NCI-H446 treated with DMSO at 0.1 percent for 48 hours (cell line): ENCODE results near the gene PTPRM.

Experiments
- DNase-seq: peaks from one replicate; lab custom pipeline; 2025; lab: John Stamatoyannopoulos, UW

PTPRM gene

GRCh38 chr18:8391068-8391467 lies 824.0 kb downstream of the PTPRM start:
- DNase-seq, result no peak

GRCh38 chr18:8396254-8396653 lies 829.1 kb downstream of the PTPRM start:
- no peak for DNase-seq

- DNase-seq, result no peak
Measured at GRCh38 chr18:8397034-8397433, 829.9 kb downstream of the PTPRM start.

GRCh38 chr18:8399138-8399537 lies 832.0 kb downstream of the PTPRM start:
- no peak for DNase-seq

GRCh38 chr18:8400193-8400752 lies 833.2 kb downstream of the PTPRM start:
- DNase-seq, result no peak

GRCh38 chr18:8400825-8401224 lies 833.7 kb downstream of the PTPRM start:
- no peak for DNase-seq

- DNase-seq, result no peak
Measured at GRCh38 chr18:8401606-8402005, 834.5 kb downstream of the PTPRM start.

GRCh38 chr18:8402237-8402636 lies 835.1 kb downstream of the PTPRM start:
- no peak for DNase-seq

GRCh38 chr18:8403713-8404112 lies 836.6 kb downstream of the PTPRM start:
- no peak for DNase-seq

- no peak for DNase-seq
Measured at GRCh38 chr18:8406186-8406867, 839.2 kb downstream of the PTPRM start.

GRCh38 chr18:8406868-8407250 lies 839.7 kb downstream of the PTPRM start:
- DNase-seq, result no peak

GRCh38 chr18:8409151-8409550 lies 842.0 kb downstream of the PTPRM start:
- DNase-seq, result no peak

- DNase-seq, result no peak
Measured at GRCh38 chr18:8411492-8411891, 844.4 kb downstream of the PTPRM start.

GRCh38 chr18:8412117-8412516 lies 845.0 kb downstream of the PTPRM start:
- no peak for DNase-seq

- DNase-seq, result no peak
Measured at GRCh38 chr18:8413189-8413588, 846.1 kb downstream of the PTPRM start.

GRCh38 chr18:8413751-8414150 lies 846.6 kb downstream of the PTPRM start:
- DNase-seq, result no peak

- no peak for DNase-seq
Measured at GRCh38 chr18:8416212-8417019, 849.3 kb downstream of the PTPRM start.

- DNase-seq, result no peak
Measured at GRCh38 chr18:8422391-8422790, 855.3 kb downstream of the PTPRM start.

- no peak for DNase-seq
Measured at GRCh38 chr18:8423051-8423557, 856.0 kb downstream of the PTPRM start.

GRCh38 chr18:8424481-8424880 lies 857.4 kb downstream of the PTPRM start:
- DNase-seq, result no peak

- no peak for DNase-seq
Measured at GRCh38 chr18:8424917-8425725, 858.0 kb downstream of the PTPRM start.

- no peak for DNase-seq
Measured at GRCh38 chr18:8426401-8426800, 859.3 kb downstream of the PTPRM start.
